NT2/D1 (cell line): ENCODE results near the gene MEIS2.

Experiments used
- SUZ12 ChIP-seq: IDR thresholded peaks from 2 replicates; pipeline ENCODE4 v1.6.1; 2011; ENCODE audit not compliant: insufficient read length, insufficient read depth; ENCODE audit errors: extremely low read depth
- ZNF274 ChIP-seq: IDR thresholded peaks from 2 replicates; pipeline ENCODE4 v1.6.1; 2011; ENCODE audit warnings: mild to moderate bottlenecking, low read depth, low read length

GRCh38 chr15:37050345-37050744, 50.0 kb downstream of the MEIS2 start:
- TF ChIP-seq ZNF274 (no peak), SUZ12 (no peak)
